HCT116 (cell line): ENCODE data around the gene MED27. TPM values are rescaled to one million over a fixed set of nuclear protein-coding genes. Genes with fewer than 3 reads are reported as not detected.

Experiments
- ATAC-seq: fragments of 200-7000 bp; cut with Tn5 transposase; 2 replicates; pipeline ENCODE4 v1.9.1; 2020; ENCODE audit warnings: mild to moderate bottlenecking, moderate library complexity
- Bru-seq: library from RNA; stranded (reverse); fragments of 400-500 nt; gene quantifications from one replicate; lab custom pipeline; 2021; lab: Mats Ljungman, UMichigan
- BruChase-seq, 2 experiments: library from RNA; stranded (reverse); fragments of 400-500 nt; gene quantifications; one replicate each; lab custom pipeline; 2021; lab: Mats Ljungman, UMichigan
- BruUV-seq: library from RNA; stranded (reverse); fragments of 400-500 nt; replicated peaks from 2 replicates; lab custom pipeline; 2021; lab: Mats Ljungman, UMichigan
- CTCF ChIA-PET: fragments of 300-600 bp; sonication (Branson Sonifier 250); formaldehyde crosslinking; loops from one replicate; lab custom pipeline; 2021; ENCODE audit warnings: antibody characterized with exemption; lab: Charles Lee
- POLR2A ChIA-PET: fragments of 300-600, 350-600 bp; sonication (Branson Sonifier 250); formaldehyde crosslinking; loops from one replicate; lab custom pipeline; 2021; ENCODE audit warnings: antibody characterized with exemption; lab: Charles Lee
- RAD21 ChIA-PET, 2 experiments: fragments of 300-600 bp; sonication (Branson Sonifier 250); formaldehyde crosslinking; loops; one replicate each; lab custom pipeline; 2023; ENCODE audit warnings: low total read pairs in 2 of 2; ENCODE audit not compliant: uncharacterized antibody in 2 of 2, unreplicated experiment in 2 of 2, low non-redundant PET in 1 of 2; lab: Charles Lee
- DNase-seq: peaks from one replicate; pipeline ENCODE4 v3.0.0-alpha.2; 2010; ENCODE audit warnings: low read depth, low spot score
- H2AFZ ChIP-seq: fragments of 200-600 bp; shearing (Covaris generic), sonication (generic); 2 replicates; pipeline ENCODE4 v1.6.1; 2017; ENCODE audit warnings: low read depth, mixed run types, mixed read lengths, antibody characterized with exemption, low read length; ENCODE audit not compliant: poor library complexity, severe bottlenecking
- H3K27ac ChIP-seq: 2 replicates; pipeline ENCODE4 v1.5.1; 2012; ENCODE audit warnings: low read depth, low read length
- H3K27me3 ChIP-seq: fragments of 200-600 bp; sonication (generic); 2 replicates; pipeline ENCODE4 v1.6.1; 2016; ENCODE audit warnings: mixed run types, low read length, mixed read lengths; ENCODE audit not compliant: insufficient read depth
- H3K36me3 ChIP-seq, 2 experiments: fragments of 200-500 bp in 1 of 2; fragments of 200-600 bp in 1 of 2; sonication (Bioruptor generic) in 1 of 2; sonication (generic) in 1 of 2; 2 replicates each; pipeline versions ENCODE4 v1.5.1 to v1.6.1; 2014 to 2016; ENCODE audit warnings: low read length in 2 of 2, inconsistent platforms in 1 of 2, mixed read lengths in 1 of 2, mixed run types in 1 of 2; ENCODE audit not compliant: insufficient read depth in 2 of 2, control insufficient read depth in 1 of 2
- H3K4me1 ChIP-seq, 2 experiments: fragments of 200-600 bp in 1 of 2; sonication (generic) in 1 of 2; 2 replicates each; pipeline versions ENCODE4 v1.5.1 to v1.6.1; 2012 to 2017; ENCODE audit warnings: low read length in 2 of 2, inconsistent platforms in 1 of 2, mild to moderate bottlenecking in 1 of 2, mixed read lengths in 1 of 2, mixed run types in 1 of 2, moderate library complexity in 1 of 2; ENCODE audit not compliant: insufficient read depth in 2 of 2, control insufficient read depth in 1 of 2
- H3K4me2 ChIP-seq: fragments of 200-600 bp; sonication (generic); 2 replicates; pipeline ENCODE4 v1.6.1; 2017; ENCODE audit warnings: mixed run types, low read length, mixed read lengths
- H3K4me3 ChIP-seq, 2 experiments: fragments of 200-600 bp in 1 of 2; sonication (generic) in 1 of 2; replicated peaks in 1 of 2; 2 replicates each; pipeline ENCODE4 v1.5.1; 2011 to 2016; ENCODE audit warnings: low read length in 2 of 2, control low read depth in 1 of 2, low read depth in 1 of 2, mild to moderate bottlenecking in 1 of 2, mixed read lengths in 1 of 2, mixed run types in 1 of 2
- H3K79me2 ChIP-seq: fragments of 200-600 bp; sonication (generic); 2 replicates; pipeline ENCODE4 v1.6.1; 2017; ENCODE audit warnings: mild to moderate bottlenecking, mixed run types, low read length, moderate library complexity, mixed read lengths; ENCODE audit not compliant: insufficient read depth
- H3K9ac ChIP-seq: fragments of 200-600 bp; sonication (generic); 2 replicates; pipeline ENCODE4 v1.6.1; 2016; ENCODE audit warnings: low read length, mixed read lengths
- H3K9me2 ChIP-seq: fragments of 200-600 bp; sonication (generic), shearing (Covaris generic); 2 replicates; pipeline ENCODE4 v1.6.1; 2017; ENCODE audit warnings: mixed run types, mild to moderate bottlenecking, moderate library complexity; ENCODE audit not compliant: insufficient read depth
- H3K9me3 ChIP-seq, 2 experiments: fragments of 200-500 bp in 1 of 2; fragments of 200-600 bp in 1 of 2; sonication (Bioruptor generic) in 1 of 2; sonication (generic) in 1 of 2; 2 replicates each; pipeline ENCODE4 v1.6.1; 2014 to 2017; ENCODE audit warnings: low read length in 2 of 2, mixed read lengths in 2 of 2, inconsistent platforms in 1 of 2, low read depth in 1 of 2, mild to moderate bottlenecking in 1 of 2, mixed run types in 1 of 2, moderate library complexity in 1 of 2; ENCODE audit not compliant: control insufficient read depth in 1 of 2, insufficient read depth in 1 of 2
- H4K20me1 ChIP-seq: fragments of 200-600 bp; sonication (generic), shearing (Covaris generic); 2 replicates; pipeline ENCODE4 v1.6.1; 2017; ENCODE audit warnings: mixed run types, mild to moderate bottlenecking, moderate library complexity; ENCODE audit not compliant: insufficient read depth
- CBX3 ChIP-seq: IDR thresholded peaks from 2 replicates; pipeline ENCODE4 v1.6.1; 2012; ENCODE audit warnings: low read depth
- CEBPB ChIP-seq: IDR thresholded peaks from 2 replicates; pipeline ENCODE4 v1.6.1; 2012; ENCODE audit warnings: low read depth
- EZH2 ChIP-seq: fragments of 200-600 bp; sonication (generic); IDR thresholded peaks from 2 replicates; pipeline ENCODE4 v1.6.1; 2017; ENCODE audit warnings: antibody characterized with exemption, mixed run types
- EZH2phosphoT487 ChIP-seq: fragments of 200-600 bp; IDR thresholded peaks from 2 replicates; pipeline ENCODE4 v1.6.1; 2018; ENCODE audit warnings: antibody characterized with exemption, borderline replicate concordance
- FOSL1 ChIP-seq: IDR thresholded peaks from 2 replicates; pipeline ENCODE4 v1.6.1; 2012; ENCODE audit warnings: low read depth
- JUND ChIP-seq: IDR thresholded peaks from 2 replicates; pipeline ENCODE4 v1.6.1; 2012
- MAX ChIP-seq: IDR thresholded peaks from 2 replicates; pipeline ENCODE4 v1.6.1; 2012
- POLR2A ChIP-seq: IDR thresholded peaks from 2 replicates; pipeline ENCODE4 v1.7.0; 2011; ENCODE audit warnings: borderline replicate concordance; ENCODE audit not compliant: insufficient read depth, insufficient read length; ENCODE audit errors: extremely low read depth
- POLR2AphosphoS5 ChIP-seq: IDR thresholded peaks from 2 replicates; pipeline ENCODE4 v1.6.1; 2011; ENCODE audit warnings: mild to moderate bottlenecking, low read depth, low read length, moderate library complexity
- RAD21 ChIP-seq: IDR thresholded peaks from 2 replicates; pipeline ENCODE4 v1.6.1; 2012; ENCODE audit warnings: low read depth, mild to moderate bottlenecking
- REST ChIP-seq: IDR thresholded peaks from 2 replicates; pipeline ENCODE4 v1.6.1; 2012; ENCODE audit warnings: low read depth
- SIN3A ChIP-seq: IDR thresholded peaks from 2 replicates; pipeline ENCODE4 v1.6.1; 2012; ENCODE audit warnings: low read depth
- SP1 ChIP-seq: IDR thresholded peaks from 2 replicates; pipeline ENCODE4 v1.6.1; 2012; ENCODE audit warnings: low read depth
- SRF ChIP-seq: IDR thresholded peaks from 2 replicates; pipeline ENCODE4 v1.6.1; 2012; ENCODE audit warnings: low read depth
- TCF7L2 ChIP-seq: IDR thresholded peaks from 2 replicates; pipeline ENCODE4 v1.7.0; 2011; ENCODE audit warnings: borderline replicate concordance, inconsistent platforms; ENCODE audit not compliant: insufficient read depth, insufficient read length; ENCODE audit errors: extremely low read depth
- YY1 ChIP-seq: IDR thresholded peaks from 2 replicates; pipeline ENCODE4 v1.6.1; 2011; ENCODE audit warnings: low read length, low read depth, moderate library complexity, mild to moderate bottlenecking; ENCODE audit not compliant: insufficient replicate concordance; ENCODE audit errors: extremely low read depth
- ZFX ChIP-seq: fragments of 450-650 bp; IDR thresholded peaks from 2 replicates; pipeline ENCODE4 v1.6.1; 2017
- ZNF274 ChIP-seq: fragments of 200-500 bp; sonication (Bioruptor generic); IDR thresholded peaks from 2 replicates; pipeline ENCODE4 v1.6.1; 2014; ENCODE audit warnings: mild to moderate bottlenecking, low read depth, low read length, inconsistent platforms
- intact Hi-C: fragments of 100-400 bp; cut with micrococcal nuclease; formaldehyde crosslinking; loops from 2 replicates; pipeline ENCODE4 v1.10.0; 2022
- long read RNA-seq: library from polyadenylated mRNA; unstranded; transcript quantifications from one replicate; pipeline ENCODE4 v2.0.0, GENCODE V29; 2021; ENCODE audit not compliant: unreplicated experiment
- polyA plus RNA-seq: library from polyadenylated mRNA; unstranded; fragments of >200 nt; gene quantifications from 2 replicates; pipeline ENCODE4 v1.2.1, GENCODE V29; 2012; ENCODE audit warnings: missing spikeins
- total RNA-seq: library from RNA; stranded (reverse); gene quantifications from one replicate; pipeline ENCODE4 v1.2.1, GENCODE V29; 2021; ENCODE audit not compliant: unreplicated experiment

The MED27 gene
- 26.9 TPM for total RNA-seq
- 37.6 and 37.8 TPM in 2 replicates for polyA plus RNA-seq
- percentile 69 among the genes with signal in this experiment for Bru-seq, nascent RNA
- BruChase-seq, experiment 1, labeled RNA remaining after a 6-hour chase, result percentile 57 among the genes with signal in this experiment
- percentile 55 among the genes with signal in this experiment for BruChase-seq, experiment 2, labeled RNA remaining after a 2-hour chase
- long read RNA-seq, transcript MED27-201 (8 exons, 1,431 nt), result major isoform, 20 of 24 reads
- long read RNA-seq, partial matches to known transcripts, result 1 of 24 reads
- long read RNA-seq, other reads (novel, unspliced or antisense), result 3 of 24 reads

- TF ChIP-seq EZH2, result no peak
- TF ChIP-seq CEBPB, result no peak
- peak; percentile 92 for TF ChIP-seq SRF
- TF ChIP-seq EZH2phosphoT487, result no peak
- TF ChIP-seq ZFX, result peak; percentile 81
- TF ChIP-seq SIN3A, result no peak
- TF ChIP-seq YY1, result peak; percentile 91
- TF ChIP-seq TCF7L2, result peak; percentile 20
- no peak for TF ChIP-seq POLR2A
- TF ChIP-seq JUND, result no peak
- no peak for TF ChIP-seq RAD21
- TF ChIP-seq ZNF274, result no peak
- TF ChIP-seq CBX3, result no peak
- TF ChIP-seq POLR2AphosphoS5, result peak; percentile 38
- no peak for TF ChIP-seq MAX
- TF ChIP-seq SP1, result no peak
- no peak for TF ChIP-seq FOSL1
- no peak for TF ChIP-seq REST
- intact Hi-C loops, result no loop called here
- H3K9me2 ChIP-seq, result no peaks in the 10 kb centered on the region
- peak within 1 kb of the TSS; percentile 90 for H3K4me2 ChIP-seq
- no peaks in the 10 kb centered on the region for H3K9me3 ChIP-seq
- ChIA-PET RAD21 (no interaction called here), POLR2A (no interaction called here), CTCF (interaction anchor here (0.9 kb wide), 1 partner anchor 157 kb away, joined by 3 read pairs; no protein-coding TSS in a partner anchor)
- peaks cover 0 to 2% of the 10 kb centered on the region in 2 experiments; a peak in 2 of 4 replicates for H3K36me3 ChIP-seq
- DNase-seq (peak; percentile 81), ATAC-seq (peak; percentile 94)
- H2AFZ ChIP-seq, result peak within 1 kb of the TSS; percentile 98
- H4K20me1 ChIP-seq, result no peaks in the 10 kb centered on the region
- H3K27me3 ChIP-seq, result no peaks in the 10 kb centered on the region
- peak within 1 kb of the TSS; percentile 93 to 94 for H3K4me3 ChIP-seq
- peaks cover 50% of the 10 kb centered on the region for H3K79me2 ChIP-seq
- H3K4me1 ChIP-seq, result peaks cover 2 to 26% of the 10 kb centered on the region in 2 experiments; a peak in 2 of 4 replicates
- H3K9ac ChIP-seq, result peak within 1 kb of the TSS; percentile 76
- H3K27ac ChIP-seq, result peak within 1 kb of the TSS; percentile 28; the same call in 1 of the 2 replicates
- TSS peak; percentile 48 for BruUV-seq
These were observed at the start of gene MED27 for GRCh38 chr9:132079391-132080091. Gene MED27 (minus strand): TSS chr9:132079867. CDS start chr9:132079844, 23 bp downstream.
